HG02938 (cell line): ENCODE results near the gene L3MBTL3.

Source experiments
- ATAC-seq: cut with Tn5 transposase; IDR thresholded peaks from one replicate; pipeline ENCODE4 v1.9.1; 2021; ENCODE audit warnings: mild to moderate bottlenecking, moderate library complexity; ENCODE audit not compliant: unreplicated experiment

L3MBTL3 gene

DNA sequence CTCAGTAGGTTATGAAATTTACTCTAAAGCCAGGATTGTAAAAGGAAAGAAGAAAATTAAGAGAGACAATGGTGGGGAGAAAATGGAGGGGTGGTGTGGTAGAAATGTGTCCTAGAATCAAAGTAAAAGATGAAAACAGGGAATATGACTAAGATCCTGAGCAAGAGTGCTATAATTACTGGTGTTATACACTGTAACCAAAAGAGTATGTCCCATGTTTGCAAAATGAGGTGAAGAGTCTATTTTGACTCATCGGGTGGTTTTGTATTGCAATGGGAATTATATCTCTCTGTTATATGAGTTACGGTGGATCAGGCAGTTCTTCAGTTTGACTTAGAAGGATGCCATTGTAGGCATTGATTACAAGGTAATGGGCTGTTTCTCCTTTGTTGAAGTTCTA is 8.5 kb downstream of the L3MBTL3 start:
- no peak for ATAC-seq

DNA sequence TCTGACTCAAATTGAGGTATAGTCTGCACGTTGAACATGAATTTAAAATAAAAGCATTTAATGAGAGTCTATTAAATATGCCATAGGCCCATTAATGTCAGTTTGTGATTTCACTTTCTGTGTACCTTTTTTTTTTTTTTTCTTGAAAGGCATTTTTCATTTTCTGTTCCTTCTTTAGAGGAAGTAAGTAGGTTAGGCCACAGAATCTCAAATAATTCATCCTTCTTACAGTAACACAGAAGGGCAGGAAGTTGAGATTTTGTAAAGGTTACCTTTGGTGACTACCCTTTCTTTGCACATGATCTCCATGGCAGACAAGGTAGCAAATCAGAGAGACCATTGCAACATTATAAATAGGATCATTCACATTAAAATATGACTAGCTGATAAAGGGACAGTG is 9.6 kb downstream of the L3MBTL3 start:
- ATAC-seq = peak; percentile 85

DNA sequence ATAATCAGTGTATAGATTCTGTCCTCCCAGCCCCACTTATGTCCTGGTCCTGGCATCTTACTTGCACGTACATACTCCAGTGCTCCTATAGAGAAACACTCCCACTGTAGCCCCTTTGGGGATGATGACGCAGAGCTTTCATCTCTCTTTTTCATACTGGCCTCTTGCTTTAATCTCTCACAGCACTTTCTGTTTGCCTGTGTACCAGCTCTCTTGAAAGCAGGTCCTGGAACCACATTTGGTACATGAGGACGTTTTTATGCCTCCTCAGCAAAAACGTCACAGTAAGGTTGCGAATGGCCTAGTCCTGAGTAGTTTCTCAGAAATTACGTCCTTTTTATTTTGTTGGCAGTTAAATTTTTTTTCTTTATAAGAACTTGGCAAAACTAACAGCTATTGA is 10.8 kb downstream of the L3MBTL3 start:
- no peak for ATAC-seq

DNA sequence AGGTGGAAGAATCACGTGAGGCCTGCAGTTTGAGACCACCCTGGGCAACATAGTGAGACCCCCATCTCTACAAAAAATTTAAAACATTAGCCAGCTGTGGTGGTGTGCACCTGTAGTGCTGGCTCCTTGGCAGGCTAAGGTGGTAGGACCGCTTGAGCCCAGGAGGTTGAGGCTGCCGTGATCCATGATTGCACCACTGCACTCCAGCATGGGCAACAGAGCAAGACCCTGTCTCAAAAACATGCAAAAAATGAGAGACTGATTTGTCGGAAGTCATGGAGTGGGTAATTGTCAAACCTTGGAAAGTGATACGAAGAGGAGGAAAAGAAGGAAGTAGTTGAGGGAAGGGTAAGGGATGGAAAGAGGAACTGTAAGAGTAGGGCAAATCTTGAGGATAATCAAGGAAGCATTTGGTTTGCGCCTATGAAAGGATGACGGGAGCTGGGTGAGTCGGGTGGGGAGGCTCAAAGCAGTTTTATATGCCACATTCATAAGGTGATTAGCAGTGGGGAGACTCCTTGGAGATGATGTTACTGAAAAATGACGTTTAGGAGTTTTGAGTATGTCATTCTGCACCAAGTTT is 14.5 kb downstream of the L3MBTL3 start:
- no peak for ATAC-seq

DNA sequence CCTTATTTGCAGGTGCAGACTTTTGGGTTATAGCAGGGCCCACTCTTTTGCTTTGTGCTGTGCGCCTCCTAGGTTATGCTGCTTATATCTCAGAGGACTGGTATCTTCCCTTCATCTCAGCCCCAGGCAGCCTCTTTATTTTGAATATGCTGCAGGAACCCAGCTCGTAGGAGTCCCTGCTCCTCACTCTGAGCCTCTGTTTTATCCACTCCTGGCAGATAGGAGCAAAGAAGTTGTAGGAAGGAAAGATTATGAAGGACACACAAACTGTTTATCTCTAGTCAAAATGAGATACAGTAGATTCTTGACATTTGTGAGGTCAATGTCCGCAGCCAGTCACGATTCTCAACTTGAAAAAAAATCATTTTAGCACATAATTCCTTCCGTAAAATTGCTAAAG is 15.6 kb downstream of the L3MBTL3 start:
- ATAC-seq = no peak

GRCh38 chr6:130034378-130035146 is 16.2 kb downstream of the L3MBTL3 start:
- no peak for ATAC-seq

GRCh38 chr6:130035211-130035610 is 16.8 kb downstream of the L3MBTL3 start:
- no peak for ATAC-seq

DNA sequence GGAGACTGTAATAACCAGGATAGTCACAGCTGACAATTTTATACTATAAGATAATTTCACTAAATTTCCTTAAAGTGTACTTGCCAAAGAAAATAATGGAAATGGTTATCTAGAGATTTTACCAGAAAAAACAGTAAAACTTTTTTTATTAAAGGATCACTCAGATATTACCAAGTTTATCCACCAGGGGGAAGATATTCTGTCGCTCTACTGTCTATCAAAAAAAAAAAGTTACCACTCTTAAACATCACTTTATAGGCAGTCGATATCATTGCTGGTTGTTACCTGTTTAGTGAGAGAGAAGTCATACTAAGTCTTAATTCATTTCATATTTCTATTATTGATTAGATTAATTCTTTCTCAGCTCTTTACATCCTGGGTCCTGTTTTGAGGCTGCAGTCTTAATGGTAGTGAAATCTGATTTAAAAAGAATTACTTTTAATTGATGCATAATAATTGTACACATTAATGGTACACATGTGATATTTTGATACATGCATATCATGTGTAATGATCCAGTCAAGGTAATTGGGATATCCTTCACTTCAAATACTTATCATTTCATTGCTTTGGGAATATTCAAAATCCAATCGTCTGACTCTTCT is 18.9 kb downstream of the L3MBTL3 start:
- ATAC-seq = no peak

GRCh38 chr6:130041594-130041993 is 23.2 kb downstream of the L3MBTL3 start:
- no peak for ATAC-seq

DNA sequence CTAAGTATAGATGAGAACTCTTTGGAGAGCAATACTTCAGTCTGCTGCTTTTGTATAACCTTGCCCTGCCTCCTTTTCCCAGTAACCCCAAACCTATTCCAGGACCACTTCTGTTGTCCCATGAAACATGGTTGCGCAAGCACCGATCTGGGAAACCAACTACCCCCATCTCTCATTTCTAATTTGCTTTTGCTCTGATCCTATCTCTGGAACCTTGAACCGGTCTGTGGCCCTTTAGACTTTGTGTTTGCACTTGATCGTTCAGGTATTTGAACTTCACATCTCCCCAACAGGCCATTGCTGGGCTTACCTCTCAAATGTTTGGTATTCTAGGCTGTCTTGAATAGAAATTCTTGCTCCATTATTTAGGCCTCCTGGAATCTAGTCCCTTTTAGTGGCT is 25.0 kb downstream of the L3MBTL3 start:
- ATAC-seq = no peak

GRCh38 chr6:130045622-130046021 is 27.2 kb downstream of the L3MBTL3 start:
- no peak for ATAC-seq

GRCh38 chr6:130046671-130047070 is 28.3 kb downstream of the L3MBTL3 start:
- ATAC-seq = no peak

DNA sequence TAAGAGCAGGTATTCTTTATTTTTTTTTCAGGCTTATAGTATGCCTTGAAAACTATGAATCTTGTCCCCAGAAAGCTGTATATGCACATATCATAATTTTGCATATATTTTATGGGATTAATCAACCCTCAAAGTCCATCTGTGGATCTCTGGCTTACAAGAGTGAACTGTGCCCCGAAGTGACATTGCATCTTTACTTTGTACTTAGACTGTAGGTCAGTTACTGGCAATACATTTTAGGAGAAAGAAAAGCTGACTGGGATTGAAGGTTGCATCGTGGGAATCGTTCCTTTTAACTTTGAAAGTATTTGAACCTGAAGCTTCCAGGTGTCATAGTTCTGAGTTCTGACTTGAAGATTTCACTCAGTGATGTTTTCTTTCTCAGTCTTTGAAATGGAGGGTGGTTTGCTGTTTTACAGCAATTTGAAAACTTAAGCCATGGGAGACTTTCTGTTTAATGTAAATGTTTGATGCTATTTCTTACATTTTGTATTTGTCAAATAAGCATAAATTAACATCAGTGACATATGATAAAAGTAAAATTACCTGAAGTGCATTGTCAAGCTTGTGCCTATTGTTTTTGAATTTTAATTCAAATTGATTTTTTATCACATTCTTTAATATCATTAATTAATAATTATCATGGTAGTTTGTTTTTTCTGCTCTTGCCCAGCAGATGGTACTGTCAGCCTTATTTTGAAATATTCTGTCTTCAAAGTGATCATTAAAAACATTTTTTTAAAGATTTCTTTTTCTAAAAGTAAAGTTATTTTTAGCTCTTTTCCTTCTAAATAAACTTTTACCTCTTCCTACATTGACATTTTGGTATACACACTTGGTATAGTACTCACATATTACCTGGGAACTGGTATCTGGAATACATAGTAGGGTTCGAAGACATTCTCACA is 29.0 kb downstream of the L3MBTL3 start:
- ATAC-seq = no peak

DNA sequence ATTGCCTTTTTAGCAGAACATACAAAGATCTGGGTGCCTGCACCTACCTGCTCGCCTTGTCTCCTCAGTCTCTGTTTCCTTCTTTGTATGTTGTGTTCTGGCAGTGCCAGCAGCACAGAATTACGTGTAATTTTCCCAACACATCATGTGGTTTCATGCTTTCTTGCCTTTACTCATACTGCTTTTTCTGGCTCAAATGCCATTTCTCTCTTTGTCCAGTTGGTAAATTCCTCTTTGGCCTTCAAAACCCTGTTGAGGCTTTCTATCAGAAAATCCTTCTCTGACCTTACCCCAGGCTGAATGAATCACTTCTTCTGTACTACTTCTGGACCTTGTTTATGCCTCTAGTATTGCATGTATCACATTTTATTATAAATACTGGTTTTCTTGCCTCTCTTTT is 31.8 kb downstream of the L3MBTL3 start:
- no peak for ATAC-seq

DNA sequence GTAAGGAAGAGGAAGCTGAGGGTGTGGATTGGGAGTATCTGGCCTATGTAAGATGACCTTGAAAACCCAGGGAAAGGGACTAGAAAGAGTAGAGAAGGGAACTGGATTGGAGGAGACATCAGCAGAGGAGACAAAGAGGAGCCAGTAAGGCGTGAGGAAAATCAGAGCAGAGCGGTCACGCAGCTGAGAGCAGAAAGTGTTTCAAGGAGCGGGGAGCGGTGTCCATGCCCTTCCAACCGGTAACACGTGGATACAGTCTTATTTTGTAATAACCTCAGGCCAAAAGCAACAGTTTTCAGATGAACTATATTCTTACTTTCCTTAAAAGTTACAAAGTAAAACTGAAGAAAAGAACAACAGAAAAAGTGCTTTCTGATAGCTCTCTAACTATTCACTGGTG is 36.3 kb downstream of the L3MBTL3 start:
- no peak for ATAC-seq

- ATAC-seq = no peak
Observed at GRCh38 chr6:130055271-130055670, 36.9 kb downstream of the L3MBTL3 start.

DNA sequence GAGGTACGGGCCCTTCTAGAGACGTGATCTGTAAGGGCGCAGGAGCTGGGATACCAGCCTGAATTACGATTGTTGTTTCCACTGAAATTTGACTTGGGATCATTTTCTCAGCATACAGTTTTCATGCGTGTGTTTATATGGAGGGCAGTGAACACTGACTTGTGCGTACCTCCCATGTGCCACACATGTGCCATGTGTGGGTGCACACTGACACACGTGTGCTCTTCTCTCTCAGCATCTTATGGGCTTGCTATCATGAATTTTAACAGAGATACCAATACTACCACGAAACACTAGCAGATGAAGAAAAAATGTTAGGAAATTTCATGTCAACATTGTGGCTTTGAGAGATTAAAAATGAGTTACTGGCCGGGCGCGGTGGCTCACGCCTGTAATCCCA is 39.1 kb downstream of the L3MBTL3 start:
- no peak for ATAC-seq

- ATAC-seq = no peak
Observed at GRCh38 chr6:130063806-130064205, 45.4 kb downstream of the L3MBTL3 start.

- no peak for ATAC-seq
Observed at GRCh38 chr6:130065609-130066156, 47.3 kb downstream of the L3MBTL3 start.

- ATAC-seq = no peak
Observed at GRCh38 chr6:130069485-130069884, 51.1 kb downstream of the L3MBTL3 start.

DNA sequence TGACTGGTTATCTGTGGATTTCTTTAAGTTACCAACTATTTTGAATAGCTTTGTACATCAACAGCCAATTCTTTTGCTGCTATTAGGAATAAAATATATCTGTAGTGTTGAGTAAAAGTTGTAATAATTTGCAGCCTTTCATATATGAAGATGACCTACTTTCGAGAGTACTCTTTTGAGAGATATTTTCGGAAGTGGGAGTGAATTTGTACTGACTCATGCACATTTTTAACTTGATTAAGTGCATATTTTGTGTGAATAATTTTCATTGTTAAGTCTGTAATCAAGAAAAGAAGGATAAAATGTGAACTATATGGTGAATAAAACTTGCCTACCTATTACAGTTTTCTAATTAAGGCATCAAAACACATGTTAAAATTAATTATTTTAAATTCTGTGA is 51.9 kb downstream of the L3MBTL3 start:
- ATAC-seq = no peak
